ENCODE data around the gene ZGPAT.

GRCh38 chr20:63755933-63756647 is 48.3 kb downstream of the ZGPAT start:
- no peak for TF ChIP-seq CTCF (IDR thresholded peaks at IDR 0.05)
- TF ChIP-seq, protein P1, sequence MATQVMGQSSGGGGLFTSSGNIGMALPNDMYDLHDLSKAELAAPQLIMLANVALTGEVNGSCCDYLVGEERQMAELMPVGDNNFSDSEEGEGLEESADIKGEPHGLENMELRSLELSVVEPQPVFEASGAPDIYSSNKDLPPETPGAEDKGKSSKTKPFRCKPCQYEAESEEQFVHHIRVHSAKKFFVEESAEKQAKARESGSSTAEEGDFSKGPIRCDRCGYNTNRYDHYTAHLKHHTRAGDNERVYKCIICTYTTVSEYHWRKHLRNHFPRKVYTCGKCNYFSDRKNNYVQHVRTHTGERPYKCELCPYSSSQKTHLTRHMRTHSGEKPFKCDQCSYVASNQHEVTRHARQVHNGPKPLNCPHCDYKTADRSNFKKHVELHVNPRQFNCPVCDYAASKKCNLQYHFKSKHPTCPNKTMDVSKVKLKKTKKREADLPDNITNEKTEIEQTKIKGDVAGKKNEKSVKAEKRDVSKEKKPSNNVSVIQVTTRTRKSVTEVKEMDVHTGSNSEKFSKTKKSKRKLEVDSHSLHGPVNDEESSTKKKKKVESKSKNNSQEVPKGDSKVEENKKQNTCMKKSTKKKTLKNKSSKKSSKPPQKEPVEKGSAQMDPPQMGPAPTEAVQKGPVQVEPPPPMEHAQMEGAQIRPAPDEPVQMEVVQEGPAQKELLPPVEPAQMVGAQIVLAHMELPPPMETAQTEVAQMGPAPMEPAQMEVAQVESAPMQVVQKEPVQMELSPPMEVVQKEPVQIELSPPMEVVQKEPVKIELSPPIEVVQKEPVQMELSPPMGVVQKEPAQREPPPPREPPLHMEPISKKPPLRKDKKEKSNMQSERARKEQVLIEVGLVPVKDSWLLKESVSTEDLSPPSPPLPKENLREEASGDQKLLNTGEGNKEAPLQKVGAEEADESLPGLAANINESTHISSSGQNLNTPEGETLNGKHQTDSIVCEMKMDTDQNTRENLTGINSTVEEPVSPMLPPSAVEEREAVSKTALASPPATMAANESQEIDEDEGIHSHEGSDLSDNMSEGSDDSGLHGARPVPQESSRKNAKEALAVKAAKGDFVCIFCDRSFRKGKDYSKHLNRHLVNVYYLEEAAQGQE (IDR thresholded peaks at IDR 0.05; ENCODE audit: insufficient read depth in 1 of 2, low read depth in 2 of 2, low read length in 1 of 2), result no peak

All from Panc1 (cell line).